Fibroblast of upper back skin (primary cell): ENCODE measurements around the gene DDX60.
"Not testable (repeated sequence)": the region's sequence is repeated elsewhere in the genome, so short reads cannot be mapped to it uniquely, and the experiment has no call there.

Experiments used
- DNase-seq: peaks from one replicate; pipeline ENCODE4 v3.0.0-alpha.2; 2013

The DDX60 gene

DNA sequence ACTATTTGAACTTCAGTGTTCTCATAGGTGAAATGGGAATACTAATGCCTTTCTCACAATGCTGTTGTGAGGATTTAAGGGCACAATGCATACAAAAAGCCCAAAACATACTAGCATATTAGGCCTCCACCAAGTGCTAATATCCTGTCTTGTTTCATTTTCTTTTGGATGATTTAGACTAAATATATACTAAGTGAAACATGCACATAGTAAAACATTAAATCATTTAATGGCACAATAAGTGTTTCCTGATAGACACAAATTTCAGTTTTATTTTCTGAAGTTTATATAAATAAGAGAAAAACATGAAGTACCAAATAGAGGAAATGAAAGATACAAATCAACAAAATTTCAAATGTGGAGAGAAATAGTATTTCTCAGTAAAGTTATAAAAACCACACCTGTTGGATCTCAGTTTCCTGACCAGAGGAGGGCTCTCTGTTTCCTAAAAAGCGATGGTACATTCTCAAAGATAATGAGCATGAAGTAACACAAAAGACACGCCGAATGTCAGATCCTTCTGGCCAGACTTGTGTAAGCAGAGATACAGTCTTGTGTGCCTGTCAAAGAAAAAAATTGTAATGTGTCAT lies 25.1 kb downstream of the DDX60 start:
- DNase-seq, result no peak

DNA sequence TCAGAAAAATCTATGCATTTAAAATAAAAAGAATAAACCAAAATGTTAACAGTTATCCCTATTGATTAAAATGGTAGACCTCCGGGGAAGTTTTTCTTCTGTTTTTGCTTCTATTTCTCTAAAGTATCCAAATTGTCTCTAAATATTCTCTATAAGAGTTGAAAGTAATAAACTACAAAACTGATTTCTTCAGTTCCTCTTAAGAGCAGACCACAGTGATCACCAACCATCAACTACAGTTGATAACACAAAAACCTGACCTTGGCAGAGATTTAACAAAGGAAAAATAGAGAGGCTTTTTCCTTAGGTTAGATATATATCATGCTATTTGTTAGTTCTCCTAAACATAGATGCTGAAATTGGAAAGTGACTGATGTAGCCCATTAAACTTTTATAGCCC lies 27.3 kb downstream of the DDX60 start:
- DNase-seq, result no peak

DNA sequence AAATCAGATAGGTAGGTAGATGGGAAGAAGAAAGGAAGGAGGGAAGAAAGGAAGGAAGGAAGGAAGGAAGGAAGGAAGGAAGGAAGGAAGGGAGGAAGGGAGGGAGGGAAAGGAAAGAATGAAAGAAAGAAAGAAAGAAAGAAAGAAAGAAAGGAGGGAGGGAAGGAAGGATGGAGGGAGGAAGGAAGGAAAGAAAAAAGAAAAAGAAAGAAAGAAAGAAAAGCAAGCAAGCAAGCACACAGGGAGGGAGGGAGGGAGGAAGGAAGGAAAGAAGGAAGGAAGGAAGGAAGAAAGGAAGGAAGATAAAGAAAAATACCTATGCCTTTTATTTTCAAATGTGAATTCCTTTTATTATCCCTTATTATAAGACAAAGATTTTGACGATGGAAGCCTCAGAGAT lies 32.7 kb downstream of the DDX60 start:
- not testable (repeated sequence) for DNase-seq

DNA sequence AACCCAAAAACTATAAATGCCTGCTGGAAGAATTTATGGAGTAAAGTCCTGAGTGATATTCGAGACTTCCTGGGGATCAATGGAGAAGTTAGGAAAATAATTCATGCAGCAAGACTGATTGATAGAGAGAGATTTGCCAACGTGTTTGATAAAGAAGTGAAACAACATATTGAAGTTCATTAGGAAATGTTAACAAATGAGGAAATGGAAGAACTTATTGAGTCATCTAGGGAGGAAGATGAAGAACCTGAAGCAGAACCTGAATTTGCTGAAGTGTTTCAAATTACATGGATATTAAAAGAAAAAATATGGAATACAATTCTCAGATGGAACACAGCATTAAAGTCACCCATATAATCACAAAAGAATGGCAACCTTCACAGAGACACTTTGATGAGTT lies 39.0 kb downstream of the DDX60 start:
- DNase-seq, result no peak

DNA sequence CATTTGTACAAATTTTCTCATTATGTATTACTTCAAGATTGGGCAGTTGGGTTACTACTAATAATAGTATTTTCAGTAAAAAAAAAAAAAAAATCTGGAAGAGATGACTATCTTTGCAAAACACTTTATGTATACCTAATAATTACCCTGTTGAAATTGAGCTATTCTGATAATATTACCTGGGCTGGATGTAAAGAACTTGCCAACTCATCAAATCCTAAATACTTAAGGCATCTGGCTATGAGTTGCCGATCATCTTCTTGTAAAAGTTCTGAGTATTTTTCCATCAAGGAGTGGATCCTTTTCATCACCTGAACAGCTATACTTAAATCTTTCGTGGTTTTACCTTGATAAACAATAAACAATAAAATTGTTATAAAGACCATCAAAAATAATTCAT lies 42.7 kb downstream of the DDX60 start:
- DNase-seq, result no peak

DNA sequence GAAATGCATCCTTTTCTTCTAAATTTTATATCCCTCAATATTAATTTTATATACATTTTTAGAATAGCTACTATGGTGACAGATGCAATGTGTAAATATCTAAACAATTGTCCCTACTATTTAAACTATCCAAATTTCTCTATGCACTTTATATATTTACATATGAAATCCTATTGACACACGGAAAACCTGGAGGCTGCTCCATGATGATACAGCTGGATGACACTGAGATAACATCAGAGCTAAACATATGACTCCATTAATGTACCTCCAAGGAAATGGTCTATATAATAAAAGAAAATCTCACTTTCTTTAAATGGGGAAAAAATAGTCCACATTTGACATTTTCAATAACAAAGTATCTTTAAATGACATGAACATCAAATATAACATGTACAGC lies 43.7 kb downstream of the DDX60 start:
- DNase-seq, result no peak

DNA sequence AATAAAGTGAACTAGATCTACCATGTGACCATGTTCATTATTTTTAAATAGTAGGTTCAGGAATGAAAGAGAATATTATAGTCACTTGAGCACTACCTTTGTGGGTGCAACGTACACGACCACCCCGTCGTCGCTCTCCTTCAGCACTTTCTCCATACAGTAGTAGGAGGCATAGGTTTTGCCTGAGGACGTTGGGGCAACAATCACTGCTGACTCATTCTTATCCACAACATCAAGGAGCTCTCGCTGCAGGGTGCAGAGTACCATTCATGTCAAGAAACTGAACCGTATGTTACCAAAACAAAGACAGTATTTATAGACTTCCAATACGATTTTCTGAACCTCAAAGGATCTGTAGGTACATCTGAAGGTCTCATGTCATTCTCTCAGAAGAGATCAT lies 44.7 kb downstream of the DDX60 start:
- no peak for DNase-seq

DNA sequence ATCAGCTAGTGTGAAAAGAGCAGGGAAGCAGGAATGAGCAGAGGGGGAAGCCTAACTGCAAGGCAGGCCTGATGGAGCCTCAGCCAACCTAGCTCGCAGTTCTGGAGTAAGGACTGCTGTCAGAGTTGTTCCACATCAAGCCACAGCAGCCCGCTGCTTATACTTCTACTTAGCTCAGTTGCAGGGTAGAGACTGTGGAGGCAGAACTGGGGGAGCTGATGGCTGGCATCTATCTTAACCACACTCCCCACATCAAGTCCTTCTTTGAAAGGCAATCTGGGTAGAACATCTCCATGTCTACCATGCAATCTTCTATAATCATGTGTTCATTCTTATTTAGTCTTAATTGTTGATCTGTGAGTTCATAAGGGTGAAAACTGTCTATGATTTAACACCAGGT lies 46.1 kb downstream of the DDX60 start:
- DNase-seq, result no peak

DNA sequence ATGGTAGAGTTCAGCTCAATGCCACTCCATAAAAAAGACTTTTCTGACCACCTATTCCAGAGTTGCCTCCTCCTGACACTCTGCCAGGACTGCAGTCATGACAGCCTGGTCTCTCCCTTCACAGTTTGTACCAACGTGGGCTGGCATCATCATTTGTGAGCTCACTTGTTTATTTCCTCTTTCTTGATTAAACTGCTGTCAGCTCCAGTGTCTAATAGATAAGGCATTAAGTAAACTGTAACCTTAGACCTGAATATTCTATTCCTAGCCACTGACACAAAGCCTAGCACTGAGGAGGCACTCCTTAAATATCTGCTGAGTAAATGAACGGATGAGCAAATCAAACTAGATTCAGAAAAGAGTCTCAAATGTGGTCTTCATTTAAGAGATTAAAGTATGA lies 48.7 kb downstream of the DDX60 start:
- no peak for DNase-seq

DNA sequence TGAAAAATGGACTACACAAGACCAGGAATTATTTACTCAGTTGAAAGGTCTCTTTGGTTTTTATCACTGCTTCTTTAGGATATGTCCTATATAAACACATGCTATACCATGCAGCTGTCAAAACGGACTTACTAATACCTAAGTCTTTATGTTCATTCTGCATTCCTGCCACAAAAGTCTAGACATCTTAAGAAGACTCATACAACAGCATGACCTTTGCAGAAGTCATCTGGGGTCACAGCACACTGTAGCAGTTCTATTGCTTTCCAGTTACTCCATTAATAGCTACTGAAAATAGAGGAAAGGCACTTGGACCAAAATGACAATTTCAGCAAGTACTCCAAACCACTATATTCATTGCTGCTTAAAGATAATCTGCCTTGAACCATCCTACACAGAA lies 53.2 kb downstream of the DDX60 start:
- DNase-seq, result peak; percentile 3

DNA sequence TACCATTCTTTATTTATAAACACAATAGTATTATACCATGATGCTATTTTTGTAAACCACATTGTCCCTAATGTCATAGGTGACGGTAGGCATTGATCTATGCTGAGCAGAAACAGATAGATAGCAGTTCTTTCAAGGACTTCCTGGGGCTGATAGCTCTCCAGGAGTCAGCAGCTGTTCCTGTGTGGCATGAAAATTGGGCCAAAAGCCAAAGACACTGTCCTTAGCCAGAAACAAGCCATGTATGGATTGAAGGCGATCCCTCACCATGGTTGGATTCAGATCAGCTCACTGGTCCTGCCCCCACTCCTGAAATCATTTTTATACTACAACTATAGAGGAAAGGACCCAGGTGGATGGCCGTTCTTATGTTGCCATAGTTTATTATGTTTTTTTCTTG lies 53.6 kb downstream of the DDX60 start:
- DNase-seq, result peak; percentile 2

DNA sequence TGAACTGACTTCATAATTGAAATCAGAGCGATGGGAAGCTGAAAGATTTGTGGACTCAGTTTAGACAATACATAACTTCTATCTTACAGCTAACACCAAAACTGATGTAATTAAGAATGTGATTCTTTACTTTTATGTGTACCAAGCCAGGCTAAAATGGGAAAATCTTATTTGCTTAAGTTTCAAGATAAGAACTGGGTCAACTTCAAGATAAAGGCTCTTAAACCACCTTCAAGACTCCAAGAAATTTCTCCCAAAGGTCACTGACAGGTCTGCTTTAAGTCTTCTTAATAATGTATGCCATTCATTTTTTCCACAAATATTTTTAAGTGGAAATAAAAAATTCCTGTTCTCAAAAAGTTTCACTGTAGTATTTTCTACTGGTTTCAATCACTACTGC lies 55.5 kb downstream of the DDX60 start:
- DNase-seq, result no peak

DNA sequence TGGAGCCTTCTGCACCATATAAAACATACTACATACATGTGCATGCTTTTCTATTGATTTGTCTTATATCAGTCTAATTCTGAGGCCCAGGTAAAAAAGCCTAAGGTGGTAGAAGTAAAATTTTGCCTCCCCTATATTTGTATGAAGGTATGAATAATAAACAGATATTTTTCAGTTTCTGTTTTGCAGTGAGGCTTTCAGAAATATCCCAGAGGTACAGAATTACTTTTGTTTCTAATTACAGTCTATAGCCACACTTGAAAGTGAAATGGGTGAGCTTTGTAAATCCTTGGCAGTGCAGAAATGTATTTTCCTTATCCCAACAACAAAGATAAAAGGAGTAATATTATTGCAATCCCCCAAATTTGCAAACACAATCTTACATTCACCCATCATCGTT lies 59.5 kb downstream of the DDX60 start:
- DNase-seq, result no peak

DNA sequence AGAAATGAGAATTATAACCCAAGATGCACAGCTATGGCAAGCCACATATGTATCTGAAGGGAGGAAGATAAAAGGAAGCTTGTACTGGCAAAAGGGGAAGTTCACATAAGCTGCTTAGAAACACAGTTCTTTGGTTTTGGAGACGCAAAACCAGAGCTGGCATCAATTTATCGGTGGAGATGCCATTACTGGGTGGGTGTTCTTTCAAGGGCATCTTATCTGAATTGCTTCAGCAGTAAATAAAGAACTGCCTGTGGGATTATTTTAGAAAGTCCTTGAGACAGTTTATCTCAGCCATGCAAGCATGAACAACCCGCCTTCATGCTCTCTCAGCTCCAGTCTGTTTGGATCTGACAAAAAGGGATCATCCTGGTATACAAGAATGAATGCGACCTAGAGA lies 60.8 kb downstream of the DDX60 start:
- DNase-seq, result no peak

DNA sequence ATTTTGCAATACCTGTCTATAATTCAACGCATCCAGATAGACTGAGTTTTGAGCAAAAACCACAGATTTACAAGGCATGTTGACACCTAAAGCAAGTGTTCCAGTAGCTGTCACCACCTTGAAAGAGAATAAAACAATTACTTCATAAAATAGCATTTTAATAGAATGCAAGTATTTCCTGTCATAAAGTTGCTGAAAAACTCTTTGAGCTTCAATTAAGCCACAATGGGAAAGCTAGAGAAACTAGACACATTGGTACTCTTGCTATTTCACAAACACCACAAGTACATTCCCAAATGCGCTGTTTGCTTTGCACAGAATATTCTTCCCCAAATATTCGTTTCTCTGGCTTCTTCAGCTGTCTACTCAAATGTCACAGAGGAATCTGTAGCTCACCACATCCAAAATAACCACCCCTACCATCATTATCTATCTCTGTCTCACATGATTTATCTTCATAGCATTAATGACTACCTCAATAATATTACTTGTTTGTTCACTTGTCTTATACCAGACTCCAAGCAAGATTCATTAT lies 70.3 kb downstream of the DDX60 start:
- DNase-seq, result peak; percentile 27

DNA sequence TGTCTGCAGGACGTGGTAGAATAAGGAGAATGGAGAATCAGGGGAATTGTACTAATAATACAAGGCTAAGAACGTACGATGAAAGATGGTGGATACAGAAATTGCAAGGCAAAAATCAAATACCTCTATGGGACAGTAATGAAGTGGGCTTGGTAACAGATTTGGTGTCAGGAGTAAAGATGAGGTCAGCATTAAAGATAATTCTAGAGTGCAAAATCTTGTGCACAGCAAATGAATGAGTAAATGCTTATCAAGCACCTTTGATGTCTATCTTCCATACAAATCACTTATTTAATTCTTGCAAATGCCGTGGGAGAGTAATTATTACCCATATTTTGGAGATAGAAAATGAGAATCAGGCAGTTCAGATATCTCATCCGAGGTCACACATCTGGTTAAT lies 70.9 kb downstream of the DDX60 start:
- no peak for DNase-seq

DNA sequence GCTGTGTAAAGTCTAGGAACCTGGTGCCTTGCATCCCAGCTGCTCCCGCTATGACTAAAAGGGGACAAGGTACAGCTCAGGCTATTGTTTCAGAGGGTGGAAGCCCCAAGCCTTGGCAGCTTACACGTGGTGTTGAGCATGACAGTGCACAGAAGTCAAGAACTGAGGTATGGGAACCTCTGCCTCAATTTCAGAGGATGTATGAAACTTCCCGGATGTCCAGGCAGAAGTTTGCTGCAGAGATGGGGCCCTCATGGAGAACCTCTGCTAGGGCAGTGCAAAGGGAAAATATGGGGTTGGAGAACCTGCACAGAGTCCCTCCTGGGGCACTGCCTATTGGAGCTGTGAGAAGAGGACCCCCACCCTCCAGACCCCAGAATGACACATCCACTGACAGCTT lies 76.6 kb downstream of the DDX60 start:
- DNase-seq, result no peak

DNA sequence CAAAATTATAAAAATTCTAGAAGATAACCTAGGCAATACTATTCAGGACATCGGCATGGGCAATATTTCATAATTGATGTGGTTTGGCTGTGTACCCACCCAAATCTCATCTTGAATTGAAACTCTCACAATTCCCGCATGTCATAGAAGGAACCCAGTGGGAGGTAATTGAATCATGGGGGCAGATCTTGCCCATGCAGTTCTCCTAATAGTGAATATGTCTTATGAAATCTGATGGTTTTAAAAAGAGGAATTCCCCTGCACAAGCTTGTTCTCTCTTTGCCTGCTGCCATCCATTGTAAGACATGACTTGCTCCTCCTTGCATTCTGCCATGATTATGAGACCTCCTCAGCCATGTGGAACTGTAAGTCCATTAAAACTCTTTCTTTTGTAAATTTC lies 77.7 kb downstream of the DDX60 start:
- no peak for DNase-seq

DNA sequence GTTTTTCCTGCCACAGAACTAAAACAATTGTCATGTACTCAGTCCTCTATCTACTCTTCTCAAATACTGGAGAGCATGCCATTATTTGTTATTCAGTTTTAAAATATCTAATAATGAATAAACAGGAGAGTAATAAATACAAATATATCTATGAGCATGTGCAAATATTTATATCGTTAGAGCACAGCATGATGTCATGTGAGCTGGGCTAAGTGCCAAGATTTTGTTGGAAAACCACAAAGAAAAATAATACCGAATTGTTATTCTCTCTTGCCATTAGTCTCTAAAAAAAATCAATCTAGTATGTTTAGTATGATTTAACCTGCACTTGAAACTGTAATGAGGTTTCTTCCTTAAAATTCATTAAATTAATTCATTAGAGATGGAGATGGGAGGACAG lies 97.3 kb downstream of the DDX60 start:
- peak; percentile 69 for DNase-seq

DNA sequence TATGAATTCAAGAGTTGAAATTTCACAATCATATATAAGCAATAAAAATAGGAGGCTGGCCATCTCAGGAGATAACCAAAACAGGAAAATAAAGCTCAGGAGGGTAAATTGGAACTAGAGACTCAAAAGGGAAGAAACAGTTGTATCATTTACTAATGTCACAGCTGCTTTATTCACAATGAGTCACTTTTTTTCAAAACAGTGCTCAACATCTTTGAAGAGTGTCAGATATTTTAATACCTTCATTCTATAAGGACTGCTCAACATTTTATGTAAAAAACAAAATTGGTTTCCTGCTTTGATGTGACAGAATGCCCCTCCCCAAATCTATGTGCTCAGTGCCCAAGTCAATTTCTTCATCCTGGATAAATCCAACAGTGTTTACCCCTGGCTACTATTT lies 97.7 kb downstream of the DDX60 start:
- no peak for DNase-seq

DNA sequence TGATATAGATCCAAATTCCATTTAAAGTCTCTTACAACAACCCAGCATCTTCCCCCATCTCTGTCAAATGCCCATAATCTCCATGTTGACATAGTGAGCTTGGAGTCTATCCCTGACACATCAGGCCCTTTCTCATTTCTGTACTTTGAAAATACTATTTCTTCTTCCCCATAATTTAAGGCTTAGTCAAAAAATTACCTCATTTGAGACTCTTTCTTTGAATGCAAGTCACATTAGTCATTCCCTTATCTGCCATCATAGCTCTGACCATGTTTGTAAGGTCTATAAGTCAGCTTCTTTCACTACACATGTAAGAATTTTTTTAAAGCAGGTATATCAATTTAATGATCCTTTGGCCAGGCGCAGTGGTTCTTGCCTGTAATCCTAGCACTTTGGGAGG lies 99.9 kb downstream of the DDX60 start:
- peak; percentile 70 for DNase-seq

DNA sequence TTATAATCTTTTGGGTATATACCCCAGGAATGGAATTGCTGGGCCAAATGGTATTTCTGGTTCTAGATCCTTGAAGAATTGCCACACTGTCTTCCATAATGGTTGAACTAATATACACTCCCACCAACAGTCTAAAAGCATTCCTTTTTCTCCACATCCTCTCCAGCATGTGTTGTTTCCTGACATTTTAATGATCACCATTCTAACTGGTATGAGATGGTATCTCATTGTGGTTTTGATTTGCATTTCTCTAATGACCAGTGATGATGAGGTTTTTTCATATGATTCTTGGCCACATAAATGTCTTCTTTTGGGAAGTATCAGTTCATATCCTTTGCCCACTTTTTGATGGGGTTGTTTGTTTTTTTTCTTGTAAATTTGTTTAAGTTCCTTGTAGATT lies 105.0 kb downstream of the DDX60 start:
- DNase-seq, result peak; percentile 16

DNA sequence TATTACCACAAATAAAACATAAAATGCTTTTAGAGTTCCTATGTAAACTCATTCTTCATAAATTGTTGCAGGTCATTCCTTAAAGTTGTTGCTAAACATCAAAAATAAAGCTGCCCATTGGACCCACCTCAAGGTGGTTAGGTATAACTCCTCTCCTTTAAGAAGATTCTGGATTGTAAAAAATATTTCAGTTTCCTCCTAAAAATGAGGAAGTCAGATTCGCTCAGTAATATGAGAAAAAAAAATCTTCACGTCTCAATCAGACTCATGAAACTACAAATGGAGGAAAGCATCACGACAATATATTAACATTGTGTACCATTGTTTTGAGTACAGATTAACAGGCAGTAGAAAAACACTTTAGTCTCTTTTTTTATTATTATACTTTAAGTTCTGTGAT lies 105.9 kb downstream of the DDX60 start:
- DNase-seq, result no peak

DNA sequence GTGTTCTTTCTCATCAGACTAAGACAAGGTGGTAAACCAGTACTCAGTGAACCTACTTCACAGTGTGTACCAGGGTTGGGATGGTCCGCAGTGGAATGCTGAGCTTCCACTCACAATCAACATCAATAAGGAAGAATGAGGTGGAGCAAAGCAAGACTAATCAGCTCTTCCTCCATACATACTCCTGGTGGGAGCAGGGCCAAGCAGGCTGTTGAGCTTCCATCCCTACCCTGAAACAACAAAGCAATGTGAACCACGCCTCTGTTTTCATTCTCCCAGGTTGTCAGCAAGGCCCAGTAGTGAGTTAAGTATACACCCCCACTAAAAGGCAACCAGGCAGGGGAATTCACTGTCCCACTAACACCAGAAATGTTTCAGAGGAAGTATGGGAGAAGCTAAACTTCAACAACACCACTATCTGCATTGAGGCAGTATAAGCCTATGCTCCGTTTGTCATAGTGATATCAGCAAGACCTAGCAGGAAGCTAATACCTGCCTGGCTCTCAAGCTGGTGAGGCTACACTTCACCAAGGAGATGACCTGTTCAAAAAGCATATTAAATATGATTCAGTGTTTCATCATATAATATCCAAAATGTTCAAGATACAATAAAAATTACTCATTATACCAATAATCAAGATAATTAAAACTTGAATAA lies 109.5 kb downstream of the DDX60 start:
- no peak for DNase-seq
